Measurements from ENCODE around the gene KRTAP29-1. TPM values are rescaled to one million over a fixed set of nuclear protein-coding genes. Genes with fewer than 3 reads are reported as not detected.

The KRTAP29-1 gene
- total and polyA plus RNA-seq, 12 donors, result not detected

Other genes with a start within 250 kb of the KRTAP29-1 start
Only the 30 nearest of the 37 such genes appear.
- gene KRTAP4-16, start 200.6 kb downstream of the KRTAP29-1 start, total RNA-seq, result not detected
- not detected for gene KRTAP4-16, start 200.6 kb downstream of the KRTAP29-1 start, polyA plus RNA-seq
- not detected for gene KRTAP4-9, start 197.5 kb downstream of the KRTAP29-1 start, total RNA-seq
- not detected for gene KRTAP4-9, start 197.5 kb downstream of the KRTAP29-1 start, polyA plus RNA-seq
- not detected for gene KRTAP4-11, start 184.5 kb downstream of the KRTAP29-1 start, total RNA-seq
- not detected for gene KRTAP4-11, start 184.5 kb downstream of the KRTAP29-1 start, polyA plus RNA-seq
- gene KRTAP4-12, start 178.7 kb downstream of the KRTAP29-1 start, total RNA-seq, result not detected
- not detected for gene KRTAP4-12, start 178.7 kb downstream of the KRTAP29-1 start, polyA plus RNA-seq
- not detected for gene KRTAP4-6, start 162.3 kb downstream of the KRTAP29-1 start, total RNA-seq
- gene KRTAP4-6, start 162.3 kb downstream of the KRTAP29-1 start, polyA plus RNA-seq, result not detected
- gene KRTAP4-5, start 153.0 kb downstream of the KRTAP29-1 start, total RNA-seq, result not detected
- gene KRTAP4-5, start 153.0 kb downstream of the KRTAP29-1 start, polyA plus RNA-seq, result not detected
- gene KRTAP4-4, start 142.1 kb downstream of the KRTAP29-1 start, total RNA-seq, result not detected
- not detected for gene KRTAP4-4, start 142.1 kb downstream of the KRTAP29-1 start, polyA plus RNA-seq
- not detected for gene KRTAP4-3, start 134.6 kb downstream of the KRTAP29-1 start, total RNA-seq
- not detected for gene KRTAP4-3, start 134.6 kb downstream of the KRTAP29-1 start, polyA plus RNA-seq
- gene KRTAP4-2, start 124.6 kb downstream of the KRTAP29-1 start, total RNA-seq, result not detected
- gene KRTAP4-2, start 124.6 kb downstream of the KRTAP29-1 start, polyA plus RNA-seq, result not detected
- gene KRTAP4-1, start 117.9 kb downstream of the KRTAP29-1 start, total RNA-seq, result not detected
- gene KRTAP4-1, start 117.9 kb downstream of the KRTAP29-1 start, polyA plus RNA-seq, result not detected
- not detected for gene KRTAP9-1, start 113.0 kb downstream of the KRTAP29-1 start, total RNA-seq
- not detected for gene KRTAP9-1, start 113.0 kb downstream of the KRTAP29-1 start, polyA plus RNA-seq
- not detected for gene KRTAP9-2, start 76.2 kb downstream of the KRTAP29-1 start, total RNA-seq
- not detected for gene KRTAP9-2, start 76.2 kb downstream of the KRTAP29-1 start, polyA plus RNA-seq
- not detected for gene KRTAP9-3, start 70.4 kb downstream of the KRTAP29-1 start, total RNA-seq
- not detected for gene KRTAP9-3, start 70.4 kb downstream of the KRTAP29-1 start, polyA plus RNA-seq
- gene KRTAP9-8, start 64.9 kb downstream of the KRTAP29-1 start, total RNA-seq, result not detected
- gene KRTAP9-8, start 64.9 kb downstream of the KRTAP29-1 start, polyA plus RNA-seq, result not detected
- gene KRTAP9-4, start 53.2 kb downstream of the KRTAP29-1 start, total RNA-seq, result not detected
- not detected for gene KRTAP9-4, start 53.2 kb downstream of the KRTAP29-1 start, polyA plus RNA-seq
- not detected for gene KRTAP9-9, start 47.5 kb downstream of the KRTAP29-1 start, total RNA-seq
- gene KRTAP9-9, start 47.5 kb downstream of the KRTAP29-1 start, polyA plus RNA-seq, result not detected
- not detected for gene KRTAP9-6, start 37.5 kb downstream of the KRTAP29-1 start, total RNA-seq
- not detected for gene KRTAP9-6, start 37.5 kb downstream of the KRTAP29-1 start, polyA plus RNA-seq
- not detected for gene KRTAP9-7, start 27.2 kb downstream of the KRTAP29-1 start, total RNA-seq
- not detected for gene KRTAP9-7, start 27.2 kb downstream of the KRTAP29-1 start, polyA plus RNA-seq
- gene KRTAP16-1, start 6.5 kb upstream of the KRTAP29-1 start, total RNA-seq, result not detected
- gene KRTAP16-1, start 6.5 kb upstream of the KRTAP29-1 start, polyA plus RNA-seq, result not detected
- gene KRTAP17-1, start 12.9 kb upstream of the KRTAP29-1 start, total RNA-seq, result not detected
- not detected for gene KRTAP17-1, start 12.9 kb upstream of the KRTAP29-1 start, polyA plus RNA-seq
- not detected for gene KRT33A, start 48.0 kb upstream of the KRTAP29-1 start, total RNA-seq
- not detected for gene KRT33A, start 48.0 kb upstream of the KRTAP29-1 start, polyA plus RNA-seq
- gene KRT33B, start 67.0 kb upstream of the KRTAP29-1 start, total RNA-seq, result not detected
- gene KRT33B, start 67.0 kb upstream of the KRTAP29-1 start, polyA plus RNA-seq, result not detected
- gene KRT34, start 79.5 kb upstream of the KRTAP29-1 start, total RNA-seq, result not detected
- not detected for gene KRT34, start 79.5 kb upstream of the KRTAP29-1 start, polyA plus RNA-seq
- not detected for gene KRT31, start 94.8 kb upstream of the KRTAP29-1 start, total RNA-seq
- under 1 TPM in 1 of 2 donors, not detected in 1; 0.01 TPM for gene KRT31, start 94.8 kb upstream of the KRTAP29-1 start, polyA plus RNA-seq
- gene KRT37, start 121.7 kb upstream of the KRTAP29-1 start, total RNA-seq, result not detected
- not detected for gene KRT37, start 121.7 kb upstream of the KRTAP29-1 start, polyA plus RNA-seq
- not detected for gene KRT38, start 138.1 kb upstream of the KRTAP29-1 start, total RNA-seq
- not detected for gene KRT38, start 138.1 kb upstream of the KRTAP29-1 start, polyA plus RNA-seq
- under 1 TPM in 2 of 10 donors, not detected in 8; 0.14 to 0.21 TPM for gene KRT32, start 164.5 kb upstream of the KRTAP29-1 start, total RNA-seq
- under 1 TPM in 1 of 2 donors, not detected in 1; 0.22 TPM for gene KRT32, start 164.5 kb upstream of the KRTAP29-1 start, polyA plus RNA-seq
- gene KRT35, start 178.3 kb upstream of the KRTAP29-1 start, total RNA-seq, result not detected
- not detected for gene KRT35, start 178.3 kb upstream of the KRTAP29-1 start, polyA plus RNA-seq
- not detected for gene KRT36, start 187.1 kb upstream of the KRTAP29-1 start, total RNA-seq
- gene KRT36, start 187.1 kb upstream of the KRTAP29-1 start, polyA plus RNA-seq, result not detected
- gene KRT13, start 202.8 kb upstream of the KRTAP29-1 start, total RNA-seq, result not detected
- gene KRT13, start 202.8 kb upstream of the KRTAP29-1 start, polyA plus RNA-seq, result 1 to 10 TPM in 1 of 2 donors, not detected in 1; 6.7 TPM